HepG2 (cell line): ENCODE results near the gene PPP1R16B. TPM values are rescaled to one million over a fixed set of nuclear protein-coding genes. Genes with fewer than 3 reads are reported as not detected.
A peak's percentile ranks its signal among the peaks of the same experiment; 100 is the strongest.

Experiments
- AGO2 ChIP-seq: fragments of 200-400 bp; formaldehyde crosslinking; optimal IDR thresholded peaks from 2 replicates; pipeline ENCODE3; 2017; ENCODE audit warnings: mild to moderate bottlenecking, low read depth, low read length, moderate library complexity
- HOXD1 ChIP-seq: sonication (generic); formaldehyde crosslinking; IDR thresholded peaks from 2 replicates; pipeline ENCODE4 v1.5.0; 2020; ENCODE audit warnings: missing genetic modification reagents
- KLF13 ChIP-seq: sonication (generic); formaldehyde crosslinking; IDR thresholded peaks from 2 replicates; pipeline ENCODE4 v1.4.0; 2020; ENCODE audit warnings: mild to moderate bottlenecking, missing genetic modification reagents
- MNT ChIP-seq: fragments of 450-650 bp; IDR thresholded peaks from 2 replicates; pipeline ENCODE4 v1.6.1; 2016
- NFIC ChIP-seq: IDR thresholded peaks from 2 replicates; pipeline ENCODE4 v1.6.1; 2012; ENCODE audit warnings: mild to moderate bottlenecking, low read length, inconsistent platforms
- NRL ChIP-seq: sonication (generic); formaldehyde crosslinking; IDR thresholded peaks from 2 replicates; pipeline ENCODE4 v1.5.0; 2020; ENCODE audit warnings: missing genetic modification reagents, mild to moderate bottlenecking, moderate library complexity, borderline replicate concordance
- PLRG1 ChIP-seq: fragments of 450-650 bp; conservative IDR thresholded peaks from 2 replicates; pipeline ENCODE4 v1.6.1; 2016
- POGK ChIP-seq: sonication (generic); formaldehyde crosslinking; conservative IDR thresholded peaks from 2 replicates; pipeline ENCODE4 v1.8.0; 2022; ENCODE audit warnings: mild to moderate bottlenecking, moderate library complexity, missing genetic modification reagents
- RFXAP ChIP-seq: sonication (generic); formaldehyde crosslinking; IDR thresholded peaks from 2 replicates; pipeline ENCODE4 v1.4.0; 2020; ENCODE audit warnings: missing genetic modification reagents, borderline replicate concordance
- RXRB ChIP-seq: IDR thresholded peaks from 2 replicates; pipeline ENCODE4 v1.6.1; 2016; ENCODE audit warnings: borderline replicate concordance, missing genetic modification reagents, missing compliant biosample characterization
- SP1 ChIP-seq, 2 experiments: fragments of 450-650 bp in 1 of 2; sonication (generic) in 1 of 2; formaldehyde crosslinking in 1 of 2; IDR thresholded peaks; 2 replicates each; pipeline versions ENCODE4 v1.4.0 to v1.6.1; 2016 to 2020; ENCODE audit warnings: missing genetic modification reagents in 1 of 2
- XRCC5 ChIP-seq: fragments of 200-400 bp; formaldehyde crosslinking; optimal IDR thresholded peaks from 2 replicates; pipeline ENCODE3; 2017; ENCODE audit warnings: mild to moderate bottlenecking, low read length
- ZFP82 ChIP-seq: sonication (generic); formaldehyde crosslinking; IDR thresholded peaks from 2 replicates; pipeline ENCODE4 v1.5.1; 2020; ENCODE audit warnings: mild to moderate bottlenecking, missing genetic modification reagents, borderline replicate concordance
- ZNF30 ChIP-seq: sonication (generic); formaldehyde crosslinking; IDR thresholded peaks from 2 replicates; pipeline ENCODE4 v1.5.0; 2020; ENCODE audit warnings: mild to moderate bottlenecking, missing genetic modification reagents
- ZNF33B ChIP-seq: sonication (generic); formaldehyde crosslinking; IDR thresholded peaks from 2 replicates; pipeline ENCODE4 v1.5.1; 2020; ENCODE audit warnings: mild to moderate bottlenecking, missing genetic modification reagents
- ZNF503 ChIP-seq: sonication (generic); formaldehyde crosslinking; IDR thresholded peaks from 2 replicates; pipeline ENCODE4 v1.4.0; 2020; ENCODE audit warnings: missing genetic modification reagents
- ZNF550 ChIP-seq: sonication (generic); formaldehyde crosslinking; IDR thresholded peaks from 2 replicates; pipeline ENCODE4 v1.4.0; 2020; ENCODE audit warnings: mild to moderate bottlenecking, missing genetic modification reagents, borderline replicate concordance
- ZNF552 ChIP-seq: sonication (generic); formaldehyde crosslinking; IDR thresholded peaks from 2 replicates; pipeline ENCODE4 v1.9.0; 2022; ENCODE audit warnings: missing genetic modification reagents, mild to moderate bottlenecking, borderline replicate concordance
- ZNF629 ChIP-seq: sonication (generic); formaldehyde crosslinking; conservative IDR thresholded peaks from 2 replicates; pipeline ENCODE4 v1.5.0; 2020; ENCODE audit warnings: missing genetic modification reagents
- ZNF784 ChIP-seq: sonication (generic); formaldehyde crosslinking; IDR thresholded peaks from 2 replicates; pipeline ENCODE4 v1.5.1; 2020; ENCODE audit warnings: missing genetic modification reagents, mild to moderate bottlenecking, borderline replicate concordance
- ZNF790 ChIP-seq: sonication (generic); formaldehyde crosslinking; IDR thresholded peaks from 2 replicates; pipeline ENCODE4 v1.8.0; 2022; ENCODE audit warnings: missing genetic modification reagents, mild to moderate bottlenecking, borderline replicate concordance
- polyA plus RNA-seq, 8 experiments: library from polyadenylated mRNA; depleted of rRNA in 3 of 8; stranded (reverse) in 7 of 8; unstranded in 1 of 8; fragments of >200 nt; fragmentation: Illumina TruSeq in 4 of 8; extraction: Trizol in 4 of 8; gene quantifications; 2 replicates each; pipeline versions ENCODE4 v1.2.1 to v1.2.3, GENCODE V29; 2011 to 2016; ENCODE audit warnings: low read depth in 4 of 8, missing spikeins in 1 of 8, mixed read lengths in 1 of 8; ENCODE audit not compliant: insufficient read depth in 1 of 8
- total RNA-seq, 5 experiments: library from RNA; depleted of rRNA; stranded (reverse); fragments of >200 nt; fragmentation: Illumina TruSeq; extraction: Trizol; gene quantifications; 2 replicates each; pipeline ENCODE4 v1.2.3, GENCODE V29; 2016; ENCODE audit warnings: low read depth in 1 of 5
- TF ChIP-seq, protein P1 (sequence below): sonication (generic); formaldehyde crosslinking; IDR thresholded peaks from 2 replicates; pipeline ENCODE4 v1.8.1; 2023; ENCODE audit warnings: mild to moderate bottlenecking, moderate library complexity, missing genetic modification reagents

PPP1R16B gene
- total and polyA plus RNA-seq, 2 of the 13 experiments (the other 11 are each of a cell fraction or from before 2014, with no cell fraction given), result 0.02 to 0.11 TPM

GRCh38 chr20:38926142-38926933, 120.8 kb downstream of the PPP1R16B start, which contains the start of gene FAM83D (continued):
- peak; percentile 68; the same call in 1 of the 2 replicates for TF ChIP-seq ZNF790 (CRISPR knock-in tag)
- TF ChIP-seq ZNF33B, result no peak; the same call in 1 of the 2 replicates
- TF ChIP-seq KLF13 (CRISPR knock-in tag), result peak; percentile 82
- peak; percentile 87 for TF ChIP-seq POGK (CRISPR knock-in tag)
- TF ChIP-seq PLRG1, result no peak
- 0 out of 2 replicates have a peak, but pooled peaks have one; percentile 63 for TF ChIP-seq ZNF552 (CRISPR knock-in tag)
- 0 out of 2 replicates have a peak, but pooled peaks have one; percentile 24 for TF ChIP-seq ZFP82
- TF ChIP-seq, protein P1, sequence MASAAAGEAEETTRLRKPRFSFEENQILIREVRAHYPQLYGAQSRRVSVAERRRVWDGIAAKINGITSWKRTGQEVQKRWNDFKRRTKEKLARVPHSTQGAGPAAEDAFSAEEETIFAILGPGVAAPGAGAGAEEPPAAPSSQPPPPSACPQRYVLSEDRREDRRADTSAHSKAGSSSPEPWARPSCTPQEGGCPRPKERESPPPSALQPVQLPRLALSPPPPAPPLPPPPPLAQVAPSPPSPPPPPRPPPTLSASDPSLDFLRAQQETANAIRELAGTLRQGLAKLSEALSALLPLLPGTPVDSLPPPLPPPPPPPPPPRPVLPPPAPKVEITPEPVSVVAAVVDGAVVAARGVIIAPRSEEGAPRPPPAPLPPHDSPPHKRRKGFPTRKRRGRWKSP (CRISPR knock-in tag), result peak; percentile 97
- peak; percentile 97; the same call in 1 of the 2 replicates for TF ChIP-seq ZNF30 (CRISPR knock-in tag)
- TF ChIP-seq RXRB, result peak; percentile 85
- peak; percentile 81 for TF ChIP-seq HOXD1
- peak; percentile 99 for TF ChIP-seq XRCC5
- TF ChIP-seq ZNF784 (CRISPR knock-in tag), result peak; percentile 95
- TF ChIP-seq ZNF550 (CRISPR knock-in tag), result no peak; the same call in 1 of the 2 replicates
- TF ChIP-seq MNT, result peak; percentile 54
- TF ChIP-seq ZNF503, result peak; percentile 28; the same call in 1 of the 2 replicates
- no peak for TF ChIP-seq SP1 (IDR thresholded peaks at IDR 0.05)
- TF ChIP-seq SP1 (CRISPR knock-in tag; IDR thresholded peaks at IDR 0.05), result peak; percentile 98
- peak; percentile 89 for TF ChIP-seq AGO2
- TF ChIP-seq RFXAP (CRISPR knock-in tag), result peak; percentile 87; the same call in 1 of the 2 replicates
- no peak for TF ChIP-seq NFIC
- TF ChIP-seq NRL (CRISPR knock-in tag), result peak; percentile 98
- peak; percentile 28; the same call in 1 of the 2 replicates for TF ChIP-seq ZNF629 (CRISPR knock-in tag)
